HG02610 (cell line): Measurements from ENCODE around the gene HCCS.
"Not testable (repeated sequence)": the region's sequence is repeated elsewhere in the genome, so short reads cannot be mapped to it uniquely, and the experiment has no call there.

Experiments
- ATAC-seq: cut with Tn5 transposase; IDR thresholded peaks from one replicate; pipeline ENCODE4 v1.9.1; 2021; ENCODE audit warnings: mild to moderate bottlenecking, moderate library complexity; ENCODE audit not compliant: unreplicated experiment

HCCS gene

DNA sequence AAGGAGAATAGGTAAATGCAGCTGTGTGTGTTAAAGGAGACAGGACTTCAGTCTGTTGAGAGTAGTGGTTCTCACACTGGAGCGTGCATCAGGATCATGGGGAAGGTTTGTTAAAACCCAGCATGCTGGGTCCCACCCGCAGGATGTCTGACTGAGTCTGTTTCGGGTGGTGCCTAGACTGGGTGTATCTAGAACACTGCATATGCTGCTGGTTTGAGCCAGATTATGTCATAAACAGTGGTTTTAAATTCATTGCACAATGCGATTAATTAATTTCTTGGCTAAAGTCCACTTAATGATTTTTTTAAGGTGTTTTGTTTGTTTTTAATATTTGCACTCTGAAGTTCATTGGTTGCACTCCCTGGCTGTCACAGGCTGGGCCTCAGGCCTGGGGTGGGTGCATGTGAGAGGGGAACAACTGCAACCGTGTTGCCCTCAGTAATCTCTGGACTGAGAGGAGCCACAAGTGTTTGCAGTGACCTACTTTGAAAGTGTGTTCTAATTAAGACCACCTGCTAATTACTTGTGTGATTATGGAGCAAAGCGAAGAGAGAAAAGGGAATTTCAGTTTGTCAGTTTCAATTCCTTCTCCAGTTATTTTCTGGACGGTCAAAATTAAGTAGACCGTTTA lies 8.3 kb downstream of the HCCS start:
- no peak for ATAC-seq

- ATAC-seq, result not testable (repeated sequence)
Observed at GRCh38 chrX:11123087-11123486, 12.0 kb downstream of the HCCS start.

DNA sequence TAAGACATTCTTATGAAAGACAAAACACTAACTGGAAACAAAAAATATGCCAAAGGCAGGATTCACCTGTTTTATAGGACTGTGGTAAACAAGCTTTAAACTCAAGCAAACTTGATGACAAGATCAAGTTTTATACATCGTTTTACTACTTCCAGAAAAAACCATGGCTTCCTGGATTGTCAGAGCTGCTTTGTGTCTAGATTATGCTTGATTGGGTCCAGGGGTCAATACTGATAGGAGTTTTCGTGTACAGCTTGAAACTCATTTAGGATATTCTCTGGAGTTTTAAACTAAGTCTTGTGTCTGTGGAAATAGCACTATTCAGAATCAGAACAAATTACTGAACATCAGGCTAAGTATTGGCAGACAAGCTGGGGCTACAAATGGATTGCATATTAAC lies 13.0 kb downstream of the HCCS start:
- ATAC-seq, result no peak

- no peak for ATAC-seq
Observed at GRCh38 chrX:11125060-11125459, 13.9 kb downstream of the HCCS start.

- ATAC-seq, result no peak
Observed at GRCh38 chrX:11129534-11130105, 18.5 kb downstream of the HCCS start.

GRCh38 chrX:11130136-11130535 lies 19.0 kb downstream of the HCCS start:
- ATAC-seq, result no peak

DNA sequence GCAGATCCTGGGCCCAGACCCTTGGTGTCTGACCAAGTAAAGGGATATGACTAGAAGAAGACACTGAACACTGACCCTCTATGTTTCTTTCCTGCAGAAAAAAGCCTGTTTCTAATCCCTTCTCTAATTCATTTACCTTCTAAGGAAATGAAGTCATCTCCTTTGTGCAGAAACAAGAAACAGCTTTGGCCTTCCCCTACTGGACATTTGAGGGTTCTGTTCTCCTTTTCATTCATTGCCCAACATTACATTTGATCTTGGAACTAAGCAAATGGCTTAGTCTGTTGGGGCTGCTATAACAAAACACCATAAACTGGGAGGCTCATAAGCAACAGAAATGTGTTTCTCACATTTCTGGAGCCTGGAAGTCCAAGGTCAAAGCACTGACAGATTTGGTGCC lies 20.0 kb downstream of the HCCS start:
- no peak for ATAC-seq

DNA sequence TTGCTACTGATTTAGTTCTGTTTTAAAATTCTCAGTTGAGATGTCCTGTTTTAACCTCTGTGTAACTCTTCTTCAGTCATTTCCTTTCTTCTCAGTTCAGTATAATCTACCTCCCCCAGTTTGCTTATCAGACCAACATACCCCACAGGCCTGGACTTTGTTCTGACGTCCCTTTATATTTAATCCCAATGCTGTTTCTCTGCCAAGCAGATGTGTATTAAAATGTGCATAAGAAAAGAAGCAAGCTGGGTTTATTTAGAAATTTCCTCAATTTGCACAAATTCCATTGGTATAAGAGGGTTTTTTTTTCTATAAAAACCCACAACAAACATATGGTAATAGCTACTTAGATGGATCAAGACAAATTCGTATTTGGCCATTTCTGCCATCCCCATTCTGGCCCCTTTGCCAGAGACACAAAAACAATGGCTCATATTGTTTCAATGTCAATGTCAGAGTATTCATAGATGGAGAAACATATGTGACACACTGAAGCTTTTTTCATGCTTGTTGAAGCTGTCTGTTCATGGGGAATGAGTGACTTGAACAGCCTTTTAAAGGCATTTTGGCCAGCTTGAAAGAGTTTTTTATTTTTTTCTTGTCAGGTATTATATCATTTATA lies 24.5 kb downstream of the HCCS start:
- ATAC-seq, result no peak

- no peak for ATAC-seq
Observed at GRCh38 chrX:11137543-11138139, 26.5 kb downstream of the HCCS start.

- ATAC-seq, result no peak
Observed at GRCh38 chrX:11138498-11139390, 27.6 kb downstream of the HCCS start.

GRCh38 chrX:11143931-11144678 lies 33.0 kb downstream of the HCCS start:
- ATAC-seq, result peak; percentile 76

DNA sequence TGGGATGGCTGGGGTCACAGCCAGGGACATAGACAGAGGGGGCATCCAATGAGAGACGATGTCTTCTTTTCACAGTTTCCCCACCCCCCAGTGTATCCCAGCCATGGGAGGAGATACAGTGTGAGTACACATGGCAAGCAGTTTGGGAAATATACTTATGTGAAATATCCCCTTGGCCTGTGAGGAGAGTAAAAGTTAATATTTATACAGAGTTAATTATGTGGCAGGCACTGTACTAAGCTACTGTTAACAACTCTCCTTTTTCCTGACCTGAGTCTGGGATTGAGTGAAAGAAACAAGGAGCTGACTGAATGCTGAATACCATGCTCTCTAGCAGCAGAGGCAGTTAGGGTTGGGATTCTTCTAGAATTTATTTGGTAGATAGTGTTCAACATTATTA lies 35.3 kb downstream of the HCCS start:
- ATAC-seq, result no peak

- no peak for ATAC-seq
Observed at GRCh38 chrX:11148401-11148800, 37.3 kb downstream of the HCCS start.

GRCh38 chrX:11151799-11152559 lies 40.8 kb downstream of the HCCS start:
- ATAC-seq, result no peak

GRCh38 chrX:11159149-11159548 lies 48.0 kb downstream of the HCCS start:
- no peak for ATAC-seq

DNA sequence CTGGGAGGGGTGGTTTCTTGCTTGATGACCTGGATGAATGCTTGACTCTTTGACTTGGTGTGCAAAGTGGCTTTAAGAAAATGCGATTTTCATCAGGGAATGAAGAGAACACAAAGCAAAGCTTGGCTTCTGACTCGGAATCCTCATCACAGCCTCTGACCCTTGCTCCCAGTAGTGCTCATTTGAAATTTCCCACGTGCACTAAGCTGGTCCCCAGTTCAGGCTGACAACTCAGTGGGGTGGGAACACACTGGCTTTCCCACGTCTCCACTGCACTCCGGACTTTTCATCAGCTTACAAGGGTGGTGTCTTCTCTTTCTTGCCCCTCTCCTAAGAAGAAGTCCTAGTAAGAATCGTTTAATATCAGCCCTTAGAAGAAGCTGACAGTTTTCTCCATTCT lies 53.3 kb downstream of the HCCS start:
- ATAC-seq, result no peak

DNA sequence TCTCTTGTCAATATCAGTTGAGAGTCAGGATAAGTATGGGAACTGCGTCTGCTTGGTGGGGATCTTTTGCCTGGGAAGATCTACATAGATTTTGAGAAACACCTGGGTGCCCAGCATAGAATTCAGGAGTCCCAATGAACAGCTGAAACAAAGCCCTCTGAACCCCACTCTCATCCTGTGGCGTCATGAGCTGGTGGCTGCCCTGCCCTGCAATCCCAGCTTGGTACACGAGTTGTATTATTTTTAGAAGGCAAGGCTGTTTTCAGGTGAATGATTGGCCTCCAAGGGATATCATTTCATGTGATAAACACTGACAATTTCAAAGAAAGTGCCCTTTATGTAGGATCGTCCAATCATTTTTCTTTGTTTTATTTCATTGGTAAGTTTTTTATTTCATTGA lies 60.8 kb downstream of the HCCS start:
- ATAC-seq, result no peak

- ATAC-seq, result no peak
Observed at GRCh38 chrX:11172415-11172814, 61.3 kb downstream of the HCCS start.
